Small intestine (tissue), 7 donors: Measurements from ENCODE around the gene RFTN1. TPM values are rescaled to one million over a fixed set of nuclear protein-coding genes. Genes with fewer than 3 reads are reported as not detected.

Experiments
- DNase-seq, 2 donors: peaks; one replicate each; pipeline versions ENCODE4 v3.0.0 to v3.0.0-alpha.2; 2013
- FAIRE-seq: peaks from 2 replicates; lab custom pipeline; 2012; peaks lifted over from hg19 to GRCh38; lab: Jason Lieb, UNC
- H3K27ac ChIP-seq, 3 donors: one replicate each; pipeline ENCODE4 v1.5.1; 2013; ENCODE audit warnings: low read length in 2 of 3, mild to moderate bottlenecking in 2 of 3, control low read depth in 1 of 3, inconsistent platforms in 1 of 3, low read depth in 1 of 3, moderate library complexity in 1 of 3
- H3K27me3 ChIP-seq, 3 donors: one replicate each; pipeline ENCODE4 v1.6.1; 2013; ENCODE audit warnings: low read length in 3 of 3, inconsistent platforms in 1 of 3; ENCODE audit not compliant: control insufficient read depth in 3 of 3, insufficient read depth in 3 of 3
- H3K36me3 ChIP-seq, 3 donors: one replicate each; pipeline ENCODE4 v1.6.1; 2013; ENCODE audit warnings: low read length in 3 of 3, inconsistent platforms in 1 of 3, low read depth in 1 of 3, mild to moderate bottlenecking in 1 of 3, moderate library complexity in 1 of 3; ENCODE audit not compliant: control insufficient read depth in 3 of 3, insufficient read depth in 2 of 3
- H3K4me1 ChIP-seq, 3 donors: one replicate each; pipeline ENCODE4 v1.6.1; 2013; ENCODE audit warnings: low read length in 2 of 3, inconsistent platforms in 1 of 3, low read depth in 1 of 3, mild to moderate bottlenecking in 1 of 3, moderate library complexity in 1 of 3; ENCODE audit not compliant: control insufficient read depth in 3 of 3, insufficient read depth in 2 of 3
- H3K4me3 ChIP-seq, 3 donors: one replicate each; pipeline ENCODE4 v1.5.1; 2013; ENCODE audit warnings: low read length in 3 of 3, control low read depth in 1 of 3, inconsistent platforms in 1 of 3, low read depth in 1 of 3, mild to moderate bottlenecking in 1 of 3, moderate library complexity in 1 of 3
- H3K9me3 ChIP-seq, 2 donors: one replicate each; pipeline ENCODE4 v1.6.1; 2013; ENCODE audit warnings: low read depth in 1 of 2, low read length in 1 of 2; ENCODE audit not compliant: control insufficient read depth in 2 of 2, insufficient read depth in 1 of 2
- WGBS, 3 donors: extraction: QIAGEN DNeasy Blood & Tissue Kit; methylation state at CpG; one replicate each; pipeline ENCODE4 v1.1.7; 2013; 5-methylcytosine and 5-hydroxymethylcytosine counted together
- polyA plus RNA-seq, 4 donors: library from polyadenylated mRNA; stranded (reverse) in 3 of 4; unstranded in 1 of 4; fragments of 200-250 nt in 3 of 4; fragments of 120-200 nt in 1 of 4; gene quantifications; one replicate each; pipeline versions ENCODE4 v1.2.1 to v1.2.3, GENCODE V29; 2013
- donor health status: healthy with polysubstance abuse.
- donor health status: control.
- donor health status: control.
- donor health status: Bipolar disorder and iron deficiency.
- donor health status: healthy.

RFTN1 gene
- polyA plus RNA-seq, 4 donors: 1.8 to 18.4 (median 11.6) TPM

DNA sequence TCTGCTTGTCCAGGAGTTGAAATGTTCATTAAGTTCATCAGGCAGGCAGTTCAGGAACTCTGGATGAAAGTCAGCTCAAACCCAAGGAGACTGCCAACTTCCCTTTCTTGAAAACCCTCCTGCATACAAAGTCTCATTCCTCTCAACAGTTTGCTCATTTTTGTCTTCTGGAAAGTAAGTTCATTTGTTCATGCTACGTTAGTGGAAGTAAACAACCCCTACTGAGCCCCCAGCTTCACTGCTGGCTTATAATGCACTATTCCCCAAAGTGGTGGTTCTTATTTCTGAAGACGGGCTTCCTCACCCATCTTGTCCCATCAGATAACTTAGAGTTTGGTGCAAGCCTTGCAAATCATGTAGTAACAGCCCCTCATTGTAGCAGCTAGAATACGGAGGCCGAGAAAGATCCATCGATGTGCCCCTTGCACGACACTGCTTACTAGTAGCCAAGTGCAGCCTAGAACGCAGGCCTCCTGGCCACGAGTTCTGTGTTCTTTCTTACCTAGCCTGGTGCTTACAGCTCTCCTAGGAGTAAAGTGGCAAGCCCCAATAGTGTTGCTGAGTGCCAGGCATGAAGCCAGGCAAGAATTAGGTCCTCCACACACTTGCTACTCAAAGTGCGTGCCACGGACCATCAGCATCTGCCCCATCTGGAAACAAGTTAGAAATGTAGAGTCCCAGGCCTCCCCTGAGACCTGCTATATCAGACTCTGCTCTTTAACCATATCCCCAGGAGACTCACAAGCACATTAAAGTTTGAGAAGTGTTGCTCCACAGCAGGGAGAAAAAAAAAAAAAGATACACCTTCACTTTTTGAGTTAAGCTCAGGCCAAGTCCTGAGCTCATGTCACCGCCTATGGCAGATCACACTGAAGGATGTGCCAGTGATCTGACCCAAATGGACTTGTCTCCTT lies 82.5 kb downstream of the RFTN1 start:
- H3K27ac ChIP-seq: no peak overlapping the region
- H3K9me3 ChIP-seq: no peaks in the 10 kb centered on the region
- WGBS, 3 donors: 83 to 87% (median 86%) methylated on average over 11 of the region's 11 CpGs
- H3K27me3 ChIP-seq: no peaks in the 10 kb centered on the region
- peaks cover 0 to 3% (median 2%) of the 10 kb centered on the region in 3 donors for H3K36me3 ChIP-seq
- DNase-seq (no peak), FAIRE-seq (no peak)
- H3K4me3 ChIP-seq: no peak overlapping the region
- H3K4me1 ChIP-seq: peaks cover 0 to 3% (median 0%) of the 10 kb centered on the region in 3 donors

DNA sequence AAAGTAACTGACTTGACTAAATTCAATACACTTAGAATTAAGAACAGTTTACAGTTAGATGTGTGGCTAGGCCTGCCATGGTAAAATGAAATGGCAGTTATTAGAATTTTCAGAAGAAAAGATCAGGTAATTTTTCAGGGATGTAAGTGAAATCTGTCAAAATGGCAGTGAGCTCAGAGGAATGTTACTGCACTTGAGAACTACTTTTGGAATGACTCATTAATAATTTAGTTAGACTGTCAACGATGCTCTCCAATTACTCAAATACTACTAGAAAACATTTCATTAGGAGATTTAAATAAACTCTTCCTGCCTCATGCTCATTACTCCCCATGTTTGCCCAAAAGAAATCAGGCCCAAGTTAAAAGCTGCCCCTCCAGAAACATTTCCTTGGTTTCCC lies 84.4 kb downstream of the RFTN1 start:
- DNase-seq (no peak), FAIRE-seq (no peak)
- Histone ChIP-seq H3K4me3 (no peak overlapping the region), H3K9me3 (no peaks in the 10 kb centered on the region), H3K36me3 (peaks cover 0 to 3% (median 2%) of the 10 kb centered on the region in 3 donors), H3K4me1 (peaks cover 0 to 3% (median 0%) of the 10 kb centered on the region in 3 donors), H3K27ac (peak overlapping the region in 1 of 3 donors; percentile 32), H3K27me3 (no peaks in the 10 kb centered on the region)
- 55 to 69% (median 61%) methylated on average over 1 of the region's 1 CpG for WGBS, 3 donors

DNA sequence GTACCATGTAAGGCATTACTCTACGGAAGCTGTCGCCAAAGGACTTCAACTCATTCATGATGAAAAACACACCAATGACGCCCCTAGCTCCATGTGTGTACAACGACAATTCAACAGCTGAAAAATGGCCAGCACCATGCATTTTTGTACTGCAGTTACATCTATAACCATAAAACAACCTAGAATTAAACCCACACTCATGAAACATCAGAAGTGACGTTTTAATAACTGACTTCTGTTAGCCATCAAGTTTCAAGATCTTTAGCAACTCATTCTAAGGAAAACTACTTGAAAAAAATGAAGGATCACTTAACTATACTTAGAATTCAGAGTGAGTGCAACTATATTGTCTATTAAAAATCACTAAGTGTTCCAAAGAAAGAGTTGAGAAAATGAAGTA lies 84.9 kb downstream of the RFTN1 start:
- H3K4me3 ChIP-seq: no peak overlapping the region
- DNase-seq: no peak
- H3K36me3 ChIP-seq: peaks cover 0 to 3% (median 2%) of the 10 kb centered on the region in 3 donors
- no peak for FAIRE-seq
- no peaks in the 10 kb centered on the region for H3K9me3 ChIP-seq
- H3K4me1 ChIP-seq: peaks cover 0 to 3% (median 0%) of the 10 kb centered on the region in 3 donors
- H3K27ac ChIP-seq: no peak overlapping the region
- no peaks in the 10 kb centered on the region for H3K27me3 ChIP-seq
- WGBS, 3 donors: 66 to 90% (median 86%) methylated on average over 5 of the region's 5 CpGs

DNA sequence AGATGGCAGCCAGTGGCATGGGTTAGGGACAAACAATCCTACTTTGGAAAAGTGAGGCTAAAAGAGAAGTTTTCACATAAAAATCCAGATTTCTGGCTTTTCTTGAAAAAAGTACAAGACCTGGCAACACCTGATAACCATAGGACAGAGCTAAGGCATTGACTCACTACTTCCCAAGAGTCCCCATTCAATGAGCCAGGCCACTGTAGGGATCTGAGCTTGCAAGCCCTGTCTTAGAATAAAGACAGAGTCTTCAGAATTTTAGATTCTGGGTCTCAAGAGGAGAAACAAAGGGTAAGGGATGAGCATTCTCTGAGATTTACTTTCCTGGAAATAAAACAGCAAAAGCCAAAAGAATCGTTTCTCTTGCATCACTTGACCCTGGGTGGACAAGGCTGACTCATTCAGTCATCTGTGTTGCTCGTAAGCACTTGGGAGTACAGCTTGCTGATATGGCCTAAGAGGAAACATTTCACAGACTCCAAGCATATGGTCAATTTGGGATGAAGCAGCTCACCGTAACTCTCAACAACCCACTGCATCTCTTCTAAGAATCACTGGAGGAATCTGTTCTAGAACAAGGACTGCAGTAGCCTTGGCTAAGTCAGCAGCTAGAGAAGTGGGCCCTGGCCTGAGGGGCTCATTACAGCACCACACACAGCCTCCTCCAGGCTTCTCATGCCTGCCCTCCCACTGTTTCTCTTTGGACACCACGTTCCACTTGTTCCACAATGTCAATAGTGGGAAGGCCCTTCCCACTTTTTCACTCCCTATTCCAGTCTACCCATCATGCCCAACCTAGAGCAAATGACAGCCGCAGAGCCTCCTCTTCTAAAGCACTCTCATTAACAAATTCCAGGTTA lies 86.2 kb downstream of the RFTN1 start:
- peak overlapping the region in 1 of 3 donors; percentile 49 for H3K27ac ChIP-seq

DNA sequence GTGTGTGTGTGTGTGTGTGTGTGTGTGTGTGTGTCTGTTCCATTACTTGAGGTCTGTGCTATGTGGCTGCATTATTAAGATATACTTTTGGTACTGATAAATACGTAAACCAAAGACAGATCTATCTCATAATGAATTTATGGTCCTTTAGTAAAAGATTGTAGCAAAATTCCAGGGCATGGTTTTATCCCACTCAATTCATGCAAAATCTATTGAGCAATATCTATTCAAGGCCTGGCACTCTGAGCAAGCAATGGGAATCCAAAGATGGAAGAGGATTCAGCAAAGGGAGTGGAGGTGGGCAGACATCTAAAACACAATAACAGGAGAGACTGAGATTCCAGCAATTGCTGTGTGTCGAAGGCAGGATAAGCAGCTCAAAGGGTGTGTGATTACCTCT lies 86.8 kb downstream of the RFTN1 start:
- peak overlapping the region in 1 of 3 donors; percentile 29 for H3K27ac ChIP-seq
- H3K4me3 ChIP-seq: no peak overlapping the region
- H3K4me1 ChIP-seq: peaks cover 0 to 3% (median 0%) of the 10 kb centered on the region in 3 donors
- H3K9me3 ChIP-seq: no peaks in the 10 kb centered on the region
- DNase-seq (no peak), FAIRE-seq (no peak)
- no peaks in the 10 kb centered on the region for H3K27me3 ChIP-seq
- peaks cover 0 to 2% (median 0%) of the 10 kb centered on the region in 3 donors for H3K36me3 ChIP-seq
- 69 to 90% (median 76%) methylated on average over 2 of the region's 2 CpGs for WGBS, 3 donors

More for the DNA sequence above, 86.2 kb downstream of the RFTN1 start:
- no peak for FAIRE-seq
- WGBS, 3 donors: 68 to 74% (median 72%) methylated on average over 5 of the region's 5 CpGs
- no peak overlapping the region for H3K4me3 ChIP-seq
- DNase-seq: no peak
- peaks cover 0 to 3% (median 0%) of the 10 kb centered on the region in 3 donors for H3K4me1 ChIP-seq
- no peaks in the 10 kb centered on the region for H3K9me3 ChIP-seq
- H3K36me3 ChIP-seq: peaks cover 0 to 2% (median 1%) of the 10 kb centered on the region in 3 donors
- H3K27me3 ChIP-seq: no peaks in the 10 kb centered on the region

DNA sequence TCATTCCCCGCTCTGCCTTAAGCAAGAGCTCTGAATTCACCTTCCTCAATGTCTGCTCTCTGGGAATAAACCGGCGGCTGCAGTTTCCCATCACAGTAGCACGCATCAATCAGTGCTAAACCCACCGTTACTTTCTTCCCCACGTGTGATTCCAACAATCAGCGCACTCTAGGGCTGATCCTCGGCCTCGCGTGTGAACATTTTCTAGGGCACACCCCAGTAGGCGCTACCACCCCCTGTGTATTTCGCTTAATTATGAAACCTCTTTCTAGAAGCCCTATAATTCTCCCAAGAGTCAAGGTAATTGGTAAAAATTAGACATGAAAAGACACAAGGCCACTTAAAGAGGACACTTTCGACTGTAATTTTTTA lies 87.5 kb downstream of the RFTN1 start:
- DNase-seq (no peak), FAIRE-seq (no peak)
- Histone ChIP-seq H3K9me3 (no peaks in the 10 kb centered on the region), H3K4me1 (peaks cover 0 to 3% (median 0%) of the 10 kb centered on the region in 3 donors), H3K36me3 (peaks cover 0 to 1% (median 0%) of the 10 kb centered on the region in 3 donors), H3K27ac (no peak overlapping the region), H3K4me3 (no peak overlapping the region), H3K27me3 (no peaks in the 10 kb centered on the region)
- WGBS, 3 donors: 87 to 90% (median 90%) methylated on average over 13 of the region's 13 CpGs

DNA sequence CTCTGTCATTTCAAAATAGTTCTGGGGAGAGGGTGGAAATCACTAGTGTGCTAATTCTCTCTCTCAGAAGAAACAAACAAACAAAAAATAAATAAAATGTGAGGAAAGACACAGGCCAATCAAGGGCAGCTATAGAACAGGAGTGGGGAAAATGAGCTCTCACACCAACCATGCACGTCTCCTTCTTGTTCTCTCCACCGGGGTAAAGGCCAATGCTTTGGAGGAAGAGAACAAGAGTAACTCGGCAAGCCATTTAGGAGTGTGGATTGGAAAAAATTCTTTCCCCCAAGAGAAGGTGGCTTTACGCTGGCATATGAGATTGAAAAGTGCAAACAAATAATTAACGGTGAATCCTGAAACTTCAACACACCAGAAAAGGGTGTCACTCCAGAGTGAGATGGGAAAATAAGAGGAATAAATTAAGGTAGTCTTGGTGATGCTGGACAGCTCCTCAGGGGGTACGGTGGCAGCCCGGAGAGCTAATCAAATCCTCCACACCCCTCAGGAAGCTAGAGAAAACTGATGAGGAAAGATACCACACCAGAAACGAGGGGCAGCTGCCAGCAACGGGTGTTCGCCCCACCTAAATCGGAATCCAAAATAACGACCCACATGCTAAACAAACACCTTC lies 88.0 kb downstream of the RFTN1 start:
- Histone ChIP-seq H3K9me3 (no peaks in the 10 kb centered on the region), H3K4me3 (no peak overlapping the region), H3K4me1 (peaks cover 0 to 3% (median 0%) of the 10 kb centered on the region in 3 donors), H3K27ac (no peak overlapping the region), H3K27me3 (no peaks in the 10 kb centered on the region), H3K36me3 (no peaks in the 10 kb centered on the region)
- no peak for FAIRE-seq
- WGBS, 3 donors: 65 to 73% (median 68%) methylated on average over 12 of the region's 12 CpGs
- no peak for DNase-seq
